22Rv1 (cell line): ENCODE measurements around the gene LCMT1.

Experiments
- H3K27ac ChIP-seq: fragments of 450-650 bp; 2 replicates; pipeline ENCODE4 v1.5.1; 2017
- ZFX ChIP-seq: fragments of 450-650 bp; IDR thresholded peaks from 2 replicates; pipeline ENCODE4 v1.6.1; 2017; ENCODE audit warnings: antibody characterized with exemption, borderline replicate concordance
- TF ChIP-seq, protein P1 (sequence below): fragments of 450-650 bp; IDR thresholded peaks from 2 replicates; pipeline ENCODE4 v1.5.1; 2017; ENCODE audit warnings: mild to moderate bottlenecking

The LCMT1 gene

DNA sequence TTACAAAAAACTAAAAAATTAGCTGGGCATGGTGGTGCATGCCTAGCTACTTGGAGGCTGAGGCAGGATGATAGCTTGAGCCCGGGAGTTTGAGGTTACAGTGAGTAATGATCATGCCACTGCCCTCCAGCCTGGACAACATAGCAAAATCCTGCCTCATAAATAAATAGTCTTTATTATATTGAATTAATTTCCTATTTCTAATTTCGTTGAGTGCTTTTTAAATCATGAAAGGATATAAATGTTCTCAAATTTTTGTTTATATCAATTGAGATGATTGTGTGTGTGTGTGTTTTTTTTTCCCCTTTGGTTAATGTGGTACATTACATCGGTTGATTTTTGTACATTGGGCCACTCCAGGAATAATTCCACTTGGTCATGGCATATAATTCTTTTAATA is 73.2 kb downstream of the LCMT1 start:
- TF ChIP-seq, protein P1, sequence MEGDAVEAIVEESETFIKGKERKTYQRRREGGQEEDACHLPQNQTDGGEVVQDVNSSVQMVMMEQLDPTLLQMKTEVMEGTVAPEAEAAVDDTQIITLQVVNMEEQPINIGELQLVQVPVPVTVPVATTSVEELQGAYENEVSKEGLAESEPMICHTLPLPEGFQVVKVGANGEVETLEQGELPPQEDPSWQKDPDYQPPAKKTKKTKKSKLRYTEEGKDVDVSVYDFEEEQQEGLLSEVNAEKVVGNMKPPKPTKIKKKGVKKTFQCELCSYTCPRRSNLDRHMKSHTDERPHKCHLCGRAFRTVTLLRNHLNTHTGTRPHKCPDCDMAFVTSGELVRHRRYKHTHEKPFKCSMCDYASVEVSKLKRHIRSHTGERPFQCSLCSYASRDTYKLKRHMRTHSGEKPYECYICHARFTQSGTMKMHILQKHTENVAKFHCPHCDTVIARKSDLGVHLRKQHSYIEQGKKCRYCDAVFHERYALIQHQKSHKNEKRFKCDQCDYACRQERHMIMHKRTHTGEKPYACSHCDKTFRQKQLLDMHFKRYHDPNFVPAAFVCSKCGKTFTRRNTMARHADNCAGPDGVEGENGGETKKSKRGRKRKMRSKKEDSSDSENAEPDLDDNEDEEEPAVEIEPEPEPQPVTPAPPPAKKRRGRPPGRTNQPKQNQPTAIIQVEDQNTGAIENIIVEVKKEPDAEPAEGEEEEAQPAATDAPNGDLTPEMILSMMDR, result no peak
- no peak for TF ChIP-seq ZFX
- no peak overlapping the region for H3K27ac ChIP-seq

DNA sequence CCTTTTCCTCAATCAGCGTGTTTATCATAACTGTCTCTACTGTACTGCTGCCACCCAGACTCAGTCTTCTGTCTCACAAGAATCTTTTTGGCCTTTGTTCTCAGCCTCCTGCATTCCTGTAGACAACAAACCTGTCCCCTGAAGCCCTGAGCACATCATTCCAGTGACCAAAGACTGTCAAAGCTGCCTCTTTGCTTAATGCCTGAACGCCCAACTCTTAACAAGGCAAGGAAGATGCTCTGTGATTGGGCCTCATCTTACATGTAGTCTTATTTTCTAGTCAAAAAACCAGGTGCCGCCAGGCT is 75.9 kb downstream of the LCMT1 start:
- TF ChIP-seq, protein P1, result no peak
- TF ChIP-seq ZFX, result no peak
- H3K27ac ChIP-seq, result no peak overlapping the region

DNA sequence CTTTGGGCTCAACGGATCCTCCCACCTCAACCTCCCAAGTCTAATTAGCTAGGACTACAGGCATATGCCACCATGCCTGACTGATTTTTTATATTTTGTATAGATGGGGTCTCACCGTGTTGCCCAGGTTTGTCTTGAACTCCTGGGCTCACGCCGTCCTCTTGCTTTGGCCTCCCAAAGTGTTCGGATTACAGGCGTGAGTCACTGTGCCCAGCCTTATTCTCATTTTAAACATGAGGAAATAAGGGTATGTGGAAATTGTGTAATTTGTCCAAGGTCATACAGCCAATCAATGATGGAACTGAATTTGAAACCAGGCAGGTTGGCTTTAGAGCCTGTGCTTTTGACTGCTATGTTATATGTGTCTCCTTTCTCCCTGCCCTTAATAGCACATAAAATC is 77.8 kb downstream of the LCMT1 start:
- H3K27ac ChIP-seq, result no peak overlapping the region
- TF ChIP-seq, protein P1, result no peak
- no peak for TF ChIP-seq ZFX

DNA sequence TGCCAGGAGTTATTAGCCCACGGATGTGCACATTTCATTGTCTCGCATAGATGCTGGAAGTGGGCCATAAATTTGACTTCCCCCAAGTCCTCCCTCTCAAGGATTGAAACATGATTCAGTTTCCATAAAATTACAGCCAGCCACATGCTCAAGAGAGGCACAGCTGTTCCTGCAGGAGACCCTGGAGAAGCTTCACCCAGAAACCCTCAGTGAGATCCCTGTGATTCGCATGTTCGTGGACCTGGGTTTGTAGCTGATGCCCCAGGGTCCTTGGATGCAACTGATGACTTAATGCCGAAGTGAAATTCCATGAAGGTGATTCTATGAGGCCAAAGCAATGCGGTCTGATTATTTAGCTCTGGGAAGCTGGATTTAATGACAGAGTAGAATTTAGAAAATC is 80.6 kb downstream of the LCMT1 start:
- no peak for TF ChIP-seq ZFX

DNA sequence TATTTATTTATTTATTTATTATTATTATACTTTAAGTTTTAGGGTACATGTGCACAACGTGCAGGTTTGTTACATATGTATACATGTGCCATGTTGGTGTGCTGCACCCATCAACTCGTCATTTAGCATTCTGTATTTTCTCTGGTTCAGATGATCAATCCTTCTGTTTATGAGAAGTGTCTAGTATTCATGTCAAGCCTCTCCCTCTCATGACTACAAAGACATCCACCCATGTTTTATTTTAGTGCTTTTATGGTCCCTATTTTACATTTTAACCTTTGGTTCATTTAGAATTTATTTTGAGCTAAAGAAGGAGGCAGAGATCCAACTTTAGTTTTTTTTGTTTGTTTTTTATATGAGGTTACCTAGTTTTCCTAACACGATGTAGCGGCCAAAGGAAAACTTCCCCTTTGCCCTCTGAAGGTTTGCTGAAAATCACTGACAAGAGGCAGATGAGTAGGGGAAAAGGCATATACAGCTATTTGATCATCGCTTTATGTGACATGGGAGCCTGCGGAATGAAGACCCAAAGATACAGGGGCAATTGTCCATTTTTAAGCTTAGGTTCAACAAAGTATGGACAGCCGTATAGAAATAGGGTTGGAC is 82.8 kb downstream of the LCMT1 start:
- TF ChIP-seq ZFX, result no peak
- TF ChIP-seq, protein P1, result no peak
- no peak overlapping the region for H3K27ac ChIP-seq

More for the DNA sequence above, 80.6 kb downstream of the LCMT1 start:
- no peak overlapping the region for H3K27ac ChIP-seq

DNA sequence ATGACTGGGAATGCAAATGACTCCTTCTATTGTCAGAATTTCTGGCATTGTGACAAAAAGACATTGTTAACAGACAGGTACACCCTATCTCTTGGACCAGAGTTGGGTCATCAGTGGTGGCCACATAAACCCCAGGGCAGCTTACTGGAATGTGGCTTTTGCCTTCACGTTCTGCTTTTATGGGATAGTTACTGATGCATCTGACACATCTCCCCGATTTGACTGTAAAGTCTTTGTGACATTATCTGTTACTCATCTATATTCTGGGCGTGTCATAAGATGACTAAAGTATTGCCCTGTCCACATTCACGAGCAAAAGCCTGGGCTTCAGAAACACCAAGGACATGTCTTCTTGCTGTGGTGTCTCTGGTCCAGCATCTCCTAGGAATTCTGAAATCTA is 86.5 kb downstream of the LCMT1 start:
- no peak overlapping the region for H3K27ac ChIP-seq
- TF ChIP-seq ZFX, result no peak
- TF ChIP-seq, protein P1, result no peak

DNA sequence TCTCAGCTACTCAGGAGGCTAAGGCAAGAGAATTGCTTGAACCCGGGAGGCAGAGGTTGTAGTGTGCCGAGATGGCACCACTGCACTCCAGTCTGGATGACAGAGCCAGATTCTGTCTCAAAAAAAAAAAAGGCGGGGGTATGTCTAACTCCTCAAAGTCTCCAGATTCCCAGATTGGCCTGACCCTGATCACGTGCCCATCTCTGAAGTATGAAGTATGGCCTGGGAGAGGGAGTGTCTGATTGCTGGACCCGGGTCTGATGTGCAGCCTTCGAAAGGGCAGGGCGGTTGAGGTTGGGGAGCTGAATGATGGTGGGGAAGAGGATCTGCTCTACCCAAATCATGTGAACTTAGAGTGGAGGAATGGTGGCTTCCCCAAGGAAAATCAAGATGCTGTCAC is 87.9 kb downstream of the LCMT1 start:
- TF ChIP-seq, protein P1, result no peak
- no peak for TF ChIP-seq ZFX
- H3K27ac ChIP-seq, result no peak overlapping the region

DNA sequence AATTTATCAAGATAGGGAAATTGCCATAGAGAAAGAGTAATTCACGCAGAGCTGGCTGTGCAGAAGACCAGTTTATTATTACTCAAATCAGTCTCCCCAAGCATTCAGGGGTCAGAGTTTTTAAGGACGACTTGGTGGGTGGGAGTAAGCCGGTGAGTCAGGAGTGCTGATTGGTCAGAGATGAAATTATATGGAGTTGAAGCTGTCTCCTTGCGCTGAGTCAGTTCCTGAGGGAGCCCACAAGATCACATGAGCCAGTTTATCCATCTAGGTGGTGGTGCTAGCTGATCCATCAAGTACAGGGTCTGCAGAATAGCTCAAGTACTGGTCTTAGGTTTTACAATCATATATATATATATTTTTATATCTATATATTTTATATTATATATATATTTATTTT is 99.2 kb downstream of the LCMT1 start:
- no peak overlapping the region for H3K27ac ChIP-seq
- TF ChIP-seq ZFX, result no peak
- TF ChIP-seq, protein P1, result no peak
